ENCODE results near the gene MEAF6.

DNA sequence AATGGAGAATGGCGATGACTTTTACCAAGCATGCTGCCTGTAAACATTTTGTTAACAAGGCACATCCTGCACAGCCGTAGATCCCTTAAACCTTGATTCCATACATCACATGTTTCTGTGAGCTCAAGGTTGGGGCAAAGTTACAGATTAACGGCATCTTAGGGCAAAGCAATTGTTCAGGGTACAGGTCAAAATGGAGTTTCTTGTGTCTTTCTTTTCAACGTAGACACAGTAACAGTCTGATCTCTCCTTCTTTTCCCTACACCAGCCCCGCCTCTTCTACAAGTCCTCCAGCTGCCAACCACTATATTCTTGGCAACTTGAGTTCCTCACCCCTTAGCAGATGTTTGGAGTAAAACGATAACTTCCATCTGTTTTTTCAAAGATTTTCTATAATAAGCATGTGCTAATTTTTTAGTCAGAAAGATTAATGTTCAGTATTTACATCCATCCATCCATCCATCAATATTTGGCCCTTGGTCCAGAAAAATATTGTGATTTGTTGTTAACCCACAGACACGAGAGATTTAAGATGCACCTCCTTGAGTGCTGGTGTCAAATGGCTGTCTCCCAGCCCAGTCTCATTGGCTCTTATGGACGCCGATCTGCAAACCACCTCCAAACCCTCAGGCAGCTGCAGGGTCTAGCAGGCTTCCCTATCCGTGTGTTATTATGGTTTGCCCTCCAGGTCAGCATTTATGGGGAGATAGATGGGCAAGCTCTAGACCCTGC lies 46.0 kb upstream of the MEAF6 start:
- TF ChIP-seq RXRA (IDR thresholded peaks at IDR 0.05; ENCODE audit: insufficient read depth, low read depth, low read length), result no peak
- TF ChIP-seq CTCF (IDR thresholded peaks at IDR 0.05; ENCODE audit: control extremely low read depth in 1 of 3, insufficient read depth in 1 of 3, low read depth in 1 of 3, low read length in 3 of 3), result no peak
- TF ChIP-seq GABPA (IDR thresholded peaks at IDR 0.05; ENCODE audit: borderline replicate concordance, insufficient read depth, low read length), result no peak
- TF ChIP-seq, protein P1, sequence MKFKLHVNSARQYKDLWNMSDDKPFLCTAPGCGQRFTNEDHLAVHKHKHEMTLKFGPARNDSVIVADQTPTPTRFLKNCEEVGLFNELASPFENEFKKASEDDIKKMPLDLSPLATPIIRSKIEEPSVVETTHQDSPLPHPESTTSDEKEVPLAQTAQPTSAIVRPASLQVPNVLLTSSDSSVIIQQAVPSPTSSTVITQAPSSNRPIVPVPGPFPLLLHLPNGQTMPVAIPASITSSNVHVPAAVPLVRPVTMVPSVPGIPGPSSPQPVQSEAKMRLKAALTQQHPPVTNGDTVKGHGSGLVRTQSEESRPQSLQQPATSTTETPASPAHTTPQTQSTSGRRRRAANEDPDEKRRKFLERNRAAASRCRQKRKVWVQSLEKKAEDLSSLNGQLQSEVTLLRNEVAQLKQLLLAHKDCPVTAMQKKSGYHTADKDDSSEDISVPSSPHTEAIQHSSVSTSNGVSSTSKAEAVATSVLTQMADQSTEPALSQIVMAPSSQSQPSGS (IDR thresholded peaks at IDR 0.05; ENCODE audit: low read length), result no peak
- TF ChIP-seq EZH2 (IDR thresholded peaks at IDR 0.05; ENCODE audit: low read depth, low read length, severe bottlenecking), result no peak
- TF ChIP-seq POLR2A (IDR thresholded peaks at IDR 0.05; ENCODE audit: control extremely low read depth in 1 of 2, low read depth in 2 of 2, low read length in 2 of 2), result no peak
- TF ChIP-seq USF2 (IDR thresholded peaks at IDR 0.05; ENCODE audit: low read length), result no peak
- no peak for TF ChIP-seq POLR2AphosphoS5 (IDR thresholded peaks at IDR 0.05; ENCODE audit: low read depth, low read length)
- TF ChIP-seq KDM5A (IDR thresholded peaks at IDR 0.05; ENCODE audit: low read length), result no peak
